ENCODE data around the gene FRAS1.
"Not testable (repeated sequence)": the region's sequence is repeated elsewhere in the genome, so short reads cannot be mapped to it uniquely, and the experiment has no call there.

Gene FRAS1

DNA sequence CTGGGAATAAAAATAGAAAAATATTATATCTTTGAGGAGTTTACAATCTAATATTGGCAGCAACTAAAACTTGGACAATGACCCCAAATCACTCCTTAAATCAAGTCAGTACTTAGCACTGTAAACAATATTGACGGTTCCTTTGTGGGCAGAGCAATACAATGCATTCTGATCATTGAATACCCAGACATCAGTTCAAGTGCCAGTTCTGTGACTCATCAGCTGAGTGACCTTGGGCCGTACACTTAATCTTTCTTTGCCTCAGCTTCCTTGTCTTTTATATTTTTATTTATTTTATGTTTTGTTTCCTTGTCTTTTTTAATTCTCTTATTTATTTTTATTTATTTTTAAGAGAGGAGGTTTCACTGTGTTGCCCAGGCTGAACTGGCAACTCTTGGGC, 382.2 kb downstream of the FRAS1 start:
- no peaks in the 10 kb centered on the region for H3K4me1 ChIP-seq (ENCODE audit: control insufficient read depth, insufficient read depth, low read length)
- H3K9me3 ChIP-seq (ENCODE audit: control insufficient read depth, insufficient read depth, low read length): no peaks in the 10 kb centered on the region
- peaks cover 8% of the 10 kb centered on the region for H3K36me3 ChIP-seq (ENCODE audit: control insufficient read depth, insufficient read depth, low read length)
- no peak overlapping the region for H3K9ac ChIP-seq (ENCODE audit: low read depth, low read length)
- no peak overlapping the region for H3K4me3 ChIP-seq (ENCODE audit: low read depth, low read length)
- no peaks in the 10 kb centered on the region for H3K27me3 ChIP-seq (ENCODE audit: control insufficient read depth, insufficient read depth, low read length)

GRCh38 chr4:78441756-78442155, 384.6 kb downstream of the FRAS1 start:
- no peaks in the 10 kb centered on the region for H3K9me3 ChIP-seq (ENCODE audit: control insufficient read depth, insufficient read depth, low read length)
- no peak overlapping the region for H3K4me3 ChIP-seq (ENCODE audit: low read depth, low read length)
- no peak overlapping the region for H3K9ac ChIP-seq (ENCODE audit: low read depth, low read length)
- H3K36me3 ChIP-seq (ENCODE audit: control insufficient read depth, insufficient read depth, low read length): peaks cover 8% of the 10 kb centered on the region
- H3K27me3 ChIP-seq (ENCODE audit: control insufficient read depth, insufficient read depth, low read length): no peaks in the 10 kb centered on the region
- H3K4me1 ChIP-seq (ENCODE audit: control insufficient read depth, insufficient read depth, low read length): no peaks in the 10 kb centered on the region

GRCh38 chr4:78446619-78447018, 389.5 kb downstream of the FRAS1 start:
- Histone ChIP-seq H3K9ac (ENCODE audit: low read depth, low read length) (no peak overlapping the region), H3K4me1 (ENCODE audit: control insufficient read depth, insufficient read depth, low read length) (no peaks in the 10 kb centered on the region), H3K27me3 (ENCODE audit: control insufficient read depth, insufficient read depth, low read length) (no peaks in the 10 kb centered on the region), H3K9me3 (ENCODE audit: control insufficient read depth, insufficient read depth, low read length) (no peaks in the 10 kb centered on the region), H3K36me3 (ENCODE audit: control insufficient read depth, insufficient read depth, low read length) (peaks cover 6% of the 10 kb centered on the region), H3K4me3 (ENCODE audit: low read depth, low read length) (no peak overlapping the region)

GRCh38 chr4:78451407-78451806, 394.3 kb downstream of the FRAS1 start:
- H3K27me3 ChIP-seq (ENCODE audit: control insufficient read depth, insufficient read depth, low read length): no peaks in the 10 kb centered on the region
- H3K4me1 ChIP-seq (ENCODE audit: control insufficient read depth, insufficient read depth, low read length): no peaks in the 10 kb centered on the region
- H3K4me3 ChIP-seq (ENCODE audit: low read depth, low read length): no peak overlapping the region
- peaks cover 3% of the 10 kb centered on the region for H3K36me3 ChIP-seq (ENCODE audit: control insufficient read depth, insufficient read depth, low read length)
- no peaks in the 10 kb centered on the region for H3K9me3 ChIP-seq (ENCODE audit: control insufficient read depth, insufficient read depth, low read length)
- H3K9ac ChIP-seq (ENCODE audit: low read depth, low read length): no peak overlapping the region

DNA sequence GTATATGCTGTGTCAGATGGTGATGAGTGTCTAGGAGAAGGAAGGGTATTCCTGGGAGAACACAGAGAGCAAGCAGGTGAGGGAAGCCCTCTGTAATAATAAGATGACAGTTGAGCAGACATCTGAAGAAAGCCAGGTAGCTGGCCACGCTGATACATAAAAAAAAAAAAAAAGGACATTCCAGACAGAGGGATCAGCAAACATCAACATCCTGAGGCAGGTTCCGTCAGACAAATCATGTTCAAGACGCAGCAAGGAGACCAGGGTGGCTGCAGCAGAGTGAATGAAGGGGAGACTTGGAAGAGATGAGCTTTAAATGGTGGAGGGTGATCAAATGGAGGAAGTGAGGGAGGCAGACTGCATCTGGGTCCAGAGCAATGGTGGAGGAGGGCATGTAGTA, 396.9 kb downstream of the FRAS1 start:
- no peak overlapping the region for H3K4me3 ChIP-seq (ENCODE audit: low read depth, low read length)
- peaks cover 3% of the 10 kb centered on the region for H3K36me3 ChIP-seq (ENCODE audit: control insufficient read depth, insufficient read depth, low read length)
- no peaks in the 10 kb centered on the region for H3K9me3 ChIP-seq (ENCODE audit: control insufficient read depth, insufficient read depth, low read length)
- no peaks in the 10 kb centered on the region for H3K4me1 ChIP-seq (ENCODE audit: control insufficient read depth, insufficient read depth, low read length)
- H3K27me3 ChIP-seq (ENCODE audit: control insufficient read depth, insufficient read depth, low read length): no peaks in the 10 kb centered on the region
- H3K9ac ChIP-seq (ENCODE audit: low read depth, low read length): no peak overlapping the region

- Histone ChIP-seq H3K9ac (ENCODE audit: low read depth, low read length) (no peak overlapping the region), H3K27me3 (ENCODE audit: control insufficient read depth, insufficient read depth, low read length) (no peaks in the 10 kb centered on the region), H3K4me3 (ENCODE audit: low read depth, low read length) (no peak overlapping the region), H3K36me3 (ENCODE audit: control insufficient read depth, insufficient read depth, low read length) (no peaks in the 10 kb centered on the region), H3K4me1 (ENCODE audit: control insufficient read depth, insufficient read depth, low read length) (no peaks in the 10 kb centered on the region), H3K9me3 (ENCODE audit: control insufficient read depth, insufficient read depth, low read length) (no peaks in the 10 kb centered on the region)
Observed at GRCh38 chr4:78457751-78458150, 400.6 kb downstream of the FRAS1 start.

DNA sequence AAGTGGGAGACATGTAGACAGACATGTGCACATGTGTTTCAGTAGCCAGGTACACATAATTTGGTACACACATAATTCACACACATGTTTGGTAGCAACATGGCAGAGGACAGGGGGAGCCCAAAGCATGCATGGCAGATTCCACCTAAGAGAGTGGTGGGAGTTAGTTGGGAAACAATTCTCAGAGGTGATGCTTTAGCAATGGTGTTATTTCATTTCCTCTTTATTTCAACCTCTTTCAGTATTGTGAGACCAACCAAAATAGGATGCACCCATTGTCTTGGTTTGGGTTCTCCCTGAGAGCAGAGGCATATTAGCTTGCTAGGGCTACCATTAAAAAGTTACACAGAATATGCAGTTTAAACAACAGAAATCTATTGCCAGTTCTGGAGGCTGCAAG, 402.2 kb downstream of the FRAS1 start:
- Histone ChIP-seq H3K4me3 (ENCODE audit: low read depth, low read length) (no peak overlapping the region), H3K4me1 (ENCODE audit: control insufficient read depth, insufficient read depth, low read length) (no peaks in the 10 kb centered on the region), H3K27me3 (ENCODE audit: control insufficient read depth, insufficient read depth, low read length) (no peaks in the 10 kb centered on the region), H3K36me3 (ENCODE audit: control insufficient read depth, insufficient read depth, low read length) (peaks cover 4% of the 10 kb centered on the region), H3K9ac (ENCODE audit: low read depth, low read length) (no peak overlapping the region), H3K9me3 (ENCODE audit: control insufficient read depth, insufficient read depth, low read length) (no peaks in the 10 kb centered on the region)

DNA sequence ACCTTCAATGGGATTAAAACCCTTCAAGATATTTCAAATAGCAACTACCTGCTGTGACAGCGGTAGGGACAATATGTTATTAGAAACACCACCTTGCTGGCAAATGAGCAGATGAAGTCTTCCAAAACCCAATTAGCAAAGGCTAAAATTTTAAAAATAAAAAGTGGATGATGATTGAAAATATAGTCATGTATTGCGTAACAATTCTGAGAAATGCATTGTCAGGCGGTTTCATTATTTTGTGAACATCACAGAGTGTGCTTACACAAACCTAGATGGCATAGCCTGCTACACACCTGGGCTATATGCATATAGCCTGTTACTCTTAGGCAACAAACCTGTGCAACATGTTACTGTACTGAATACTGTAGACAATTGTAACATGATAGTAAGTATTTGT, 403.2 kb downstream of the FRAS1 start:
- Histone ChIP-seq H3K27me3 (ENCODE audit: control insufficient read depth, insufficient read depth, low read length) (no peaks in the 10 kb centered on the region), H3K4me3 (ENCODE audit: low read depth, low read length) (no peak overlapping the region), H3K36me3 (ENCODE audit: control insufficient read depth, insufficient read depth, low read length) (peaks cover 6% of the 10 kb centered on the region), H3K4me1 (ENCODE audit: control insufficient read depth, insufficient read depth, low read length) (no peaks in the 10 kb centered on the region), H3K9ac (ENCODE audit: low read depth, low read length) (no peak overlapping the region), H3K9me3 (ENCODE audit: control insufficient read depth, insufficient read depth, low read length) (no peaks in the 10 kb centered on the region)

DNA sequence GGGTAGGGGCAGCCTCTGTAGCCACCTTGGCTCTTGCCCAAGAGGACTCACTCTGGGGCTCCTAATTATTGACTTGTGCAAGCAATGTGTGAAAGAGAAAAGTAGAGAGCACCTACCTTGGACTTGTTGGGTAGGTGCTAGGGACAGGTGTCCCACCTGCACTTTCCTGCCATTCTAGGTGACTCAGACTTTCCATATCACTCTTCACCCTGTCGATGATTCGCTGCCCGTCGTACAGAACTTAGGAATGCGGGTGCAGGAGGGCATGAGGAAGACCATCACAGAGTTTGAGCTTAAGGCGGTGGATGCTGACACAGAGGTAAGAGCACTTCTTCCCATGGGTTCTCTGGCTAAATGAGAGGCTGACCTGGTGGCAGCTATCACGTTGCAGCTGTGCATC, 407.1 kb downstream of the FRAS1 start:
- H3K9me3 ChIP-seq (ENCODE audit: control insufficient read depth, insufficient read depth, low read length): no peaks in the 10 kb centered on the region
- no peak overlapping the region for H3K4me3 ChIP-seq (ENCODE audit: low read depth, low read length)
- no peak overlapping the region for H3K9ac ChIP-seq (ENCODE audit: low read depth, low read length)
- peaks cover 14% of the 10 kb centered on the region for H3K36me3 ChIP-seq (ENCODE audit: control insufficient read depth, insufficient read depth, low read length)
- no peaks in the 10 kb centered on the region for H3K4me1 ChIP-seq (ENCODE audit: control insufficient read depth, insufficient read depth, low read length)
- H3K27me3 ChIP-seq (ENCODE audit: control insufficient read depth, insufficient read depth, low read length): no peaks in the 10 kb centered on the region

DNA sequence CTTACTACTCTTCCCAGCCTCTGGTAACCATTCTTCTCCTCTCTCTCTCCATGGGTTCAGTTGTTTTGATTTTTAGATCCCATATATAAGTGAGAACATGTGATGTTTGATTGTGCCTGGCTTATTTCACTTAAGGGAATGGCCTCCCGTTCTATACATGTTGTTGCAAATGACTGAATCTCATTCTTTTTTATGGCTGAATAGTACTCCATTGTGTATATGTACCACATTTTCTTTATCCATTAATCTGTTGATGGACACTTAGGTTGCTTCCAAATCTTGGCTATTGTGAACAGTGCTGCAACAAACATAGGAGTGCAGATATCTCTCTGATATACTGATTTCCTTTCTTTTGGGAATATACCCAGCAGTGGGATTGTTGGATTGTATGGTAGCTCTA, 410.1 kb downstream of the FRAS1 start:
- not testable (repeated sequence) for H3K4me1 ChIP-seq (ENCODE audit: control insufficient read depth, insufficient read depth, low read length); H3K9me3 ChIP-seq (ENCODE audit: control insufficient read depth, insufficient read depth, low read length); H3K9ac ChIP-seq (ENCODE audit: low read depth, low read length); H3K4me3 ChIP-seq (ENCODE audit: low read depth, low read length); H3K27me3 ChIP-seq (ENCODE audit: control insufficient read depth, insufficient read depth, low read length)
- peaks cover 19% of the 10 kb centered on the region for H3K36me3 ChIP-seq (ENCODE audit: control insufficient read depth, insufficient read depth, low read length)

- H3K36me3 ChIP-seq (ENCODE audit: control insufficient read depth, insufficient read depth, low read length): peaks cover 19% of the 10 kb centered on the region
- H3K9me3 ChIP-seq (ENCODE audit: control insufficient read depth, insufficient read depth, low read length): no peaks in the 10 kb centered on the region
- no peak overlapping the region for H3K4me3 ChIP-seq (ENCODE audit: low read depth, low read length)
- H3K9ac ChIP-seq (ENCODE audit: low read depth, low read length): no peak overlapping the region
- H3K4me1 ChIP-seq (ENCODE audit: control insufficient read depth, insufficient read depth, low read length): no peaks in the 10 kb centered on the region
- H3K27me3 ChIP-seq (ENCODE audit: control insufficient read depth, insufficient read depth, low read length): no peaks in the 10 kb centered on the region
Observed at GRCh38 chr4:78468272-78468671, 411.1 kb downstream of the FRAS1 start.

- H3K4me3 ChIP-seq (ENCODE audit: low read depth, low read length): no peak overlapping the region
- H3K9me3 ChIP-seq (ENCODE audit: control insufficient read depth, insufficient read depth, low read length): no peaks in the 10 kb centered on the region
- H3K27me3 ChIP-seq (ENCODE audit: control insufficient read depth, insufficient read depth, low read length): no peaks in the 10 kb centered on the region
- no peaks in the 10 kb centered on the region for H3K4me1 ChIP-seq (ENCODE audit: control insufficient read depth, insufficient read depth, low read length)
- no peak overlapping the region for H3K9ac ChIP-seq (ENCODE audit: low read depth, low read length)
- peaks cover 5% of the 10 kb centered on the region for H3K36me3 ChIP-seq (ENCODE audit: control insufficient read depth, insufficient read depth, low read length)
Observed at GRCh38 chr4:78476108-78476704, 419.1 kb downstream of the FRAS1 start.
